GM20000 (cell line): ENCODE measurements around the gene ABHD12.
"Not testable (repeated sequence)": the region's sequence is repeated elsewhere in the genome, so short reads cannot be mapped to it uniquely, and the experiment has no call there.

Experiments
- DNase-seq: peaks from one replicate; pipeline ENCODE4 v3.0.0; 2012; ENCODE audit warnings: low spot score
- TF ChIP-seq, protein P1 (sequence below): IDR thresholded peaks from 2 replicates; pipeline ENCODE4 v1.5.1; 2012; ENCODE audit warnings: mild to moderate bottlenecking, control low read depth; ENCODE audit errors: extremely low read depth, missing control alignments

ABHD12 gene

DNA sequence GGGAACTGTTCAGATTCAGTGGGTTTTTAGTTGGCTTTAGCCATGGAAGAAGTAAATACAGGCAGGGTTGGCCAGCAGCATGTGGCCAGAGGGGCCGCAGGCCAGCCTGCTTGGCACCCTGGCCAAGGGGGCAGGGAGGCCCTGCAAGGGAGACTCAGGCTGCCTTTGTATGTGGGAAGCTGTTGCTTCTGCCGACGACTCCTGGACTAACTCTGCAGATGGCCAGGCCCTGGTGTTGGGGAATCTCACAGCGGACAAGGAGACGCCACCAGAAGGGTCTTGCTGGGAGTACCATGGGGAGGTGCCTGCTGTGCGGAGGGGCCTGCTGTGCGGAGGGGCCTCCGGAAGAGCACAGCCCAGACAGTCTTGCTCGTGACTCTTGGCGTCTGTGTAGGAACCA lies 117.6 kb downstream of the ABHD12 start:
- no peak for DNase-seq
- TF ChIP-seq, protein P1, sequence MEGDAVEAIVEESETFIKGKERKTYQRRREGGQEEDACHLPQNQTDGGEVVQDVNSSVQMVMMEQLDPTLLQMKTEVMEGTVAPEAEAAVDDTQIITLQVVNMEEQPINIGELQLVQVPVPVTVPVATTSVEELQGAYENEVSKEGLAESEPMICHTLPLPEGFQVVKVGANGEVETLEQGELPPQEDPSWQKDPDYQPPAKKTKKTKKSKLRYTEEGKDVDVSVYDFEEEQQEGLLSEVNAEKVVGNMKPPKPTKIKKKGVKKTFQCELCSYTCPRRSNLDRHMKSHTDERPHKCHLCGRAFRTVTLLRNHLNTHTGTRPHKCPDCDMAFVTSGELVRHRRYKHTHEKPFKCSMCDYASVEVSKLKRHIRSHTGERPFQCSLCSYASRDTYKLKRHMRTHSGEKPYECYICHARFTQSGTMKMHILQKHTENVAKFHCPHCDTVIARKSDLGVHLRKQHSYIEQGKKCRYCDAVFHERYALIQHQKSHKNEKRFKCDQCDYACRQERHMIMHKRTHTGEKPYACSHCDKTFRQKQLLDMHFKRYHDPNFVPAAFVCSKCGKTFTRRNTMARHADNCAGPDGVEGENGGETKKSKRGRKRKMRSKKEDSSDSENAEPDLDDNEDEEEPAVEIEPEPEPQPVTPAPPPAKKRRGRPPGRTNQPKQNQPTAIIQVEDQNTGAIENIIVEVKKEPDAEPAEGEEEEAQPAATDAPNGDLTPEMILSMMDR, result no peak

GRCh38 chr20:25272223-25273000 lies 118.2 kb downstream of the ABHD12 start:
- TF ChIP-seq, protein P1, result no peak
- DNase-seq, result no peak

- TF ChIP-seq, protein P1, result no peak
Observed at GRCh38 chr20:25271486-25272222, 119.0 kb downstream of the ABHD12 start.

DNA sequence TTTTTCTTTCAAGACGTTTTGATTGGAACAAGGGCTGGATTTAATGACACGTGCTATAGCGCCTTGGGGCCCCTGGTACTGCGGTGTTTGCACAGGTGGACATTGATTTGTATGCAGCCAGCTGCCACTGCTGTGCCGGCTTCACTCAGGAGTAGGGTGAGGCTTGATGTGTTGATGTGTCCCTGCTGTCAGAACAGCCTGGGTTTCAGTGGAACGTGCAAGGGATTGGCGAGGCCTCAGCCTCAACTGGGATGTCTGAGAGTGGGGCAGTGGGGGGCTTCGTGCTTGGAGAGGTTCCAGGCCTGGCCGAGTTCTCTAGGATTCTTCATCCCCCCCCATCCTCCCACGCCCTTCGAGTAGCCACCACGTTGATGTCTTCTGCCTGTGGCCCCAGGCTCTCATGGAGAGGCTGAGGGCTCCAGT lies 119.8 kb downstream of the ABHD12 start:
- no peak for DNase-seq
- TF ChIP-seq, protein P1, result no peak

More at GRCh38 chr20:25271486-25272222, 119.0 kb downstream of the ABHD12 start:
- no peak for DNase-seq

GRCh38 chr20:25269833-25270170 lies 120.8 kb downstream of the ABHD12 start:
- TF ChIP-seq, protein P1, result no peak
- no peak for DNase-seq

- no peak for DNase-seq
- TF ChIP-seq, protein P1, result no peak
Observed at GRCh38 chr20:25269057-25269832, 121.4 kb downstream of the ABHD12 start.

- not testable (repeated sequence) for DNase-seq
Observed at GRCh38 chr20:25260770-25261437, 129.7 kb downstream of the ABHD12 start.
